Pancreas (tissue), 10 donors: ENCODE data around the gene SPIRE1. TPM values are rescaled to one million over a fixed set of nuclear protein-coding genes. Genes with fewer than 3 reads are reported as not detected.

Source experiments
- ATAC-seq, 4 donors: fragments of 200-7000 bp; cut with Tn5 transposase; one replicate each; pipeline versions ENCODE4 v1.8.0 to v1.9.1; 2020; ENCODE audit warnings: mild to moderate bottlenecking in 4 of 4, moderate library complexity in 4 of 4
- DNase-seq, 6 donors: peaks; one replicate each; pipeline ENCODE4 v3.0.0-alpha.2; 2020
- FAIRE-seq: peaks from 2 replicates; lab custom pipeline; 2012; peaks lifted over from hg19 to GRCh38; lab: Jason Lieb, UNC
- H3K27ac ChIP-seq, 4 donors: fragments of 200-600 bp; sonication (generic); 1 replicate in 3 of 4; 2 replicates in 1 of 4; pipeline versions ENCODE4 v1.5.0 to v1.8.0; 2020
- H3K27me3 ChIP-seq, 4 donors: fragments of 200-600 bp; one replicate each; pipeline ENCODE4 v1.8.0; 2021
- H3K36me3 ChIP-seq, 3 donors: fragments of 200-600 bp; sonication (generic) in 1 of 3; one replicate each; pipeline versions ENCODE4 v1.5.0 to v1.8.0; 2020 to 2021
- H3K4me1 ChIP-seq, 3 donors: fragments of 200-600 bp; one replicate each; pipeline ENCODE4 v1.8.0; 2021
- H3K4me3 ChIP-seq, 4 donors: fragments of 200-600 bp; sonication (generic) in 2 of 4; one replicate each; pipeline versions ENCODE4 v1.5.0 to v1.8.0; 2020 to 2021
- H3K9me3 ChIP-seq, 4 donors: fragments of 200-600 bp; one replicate each; pipeline ENCODE4 v1.8.0; 2021
- WGBS, 2 donors: extraction: QIAGEN DNeasy Blood & Tissue Kit; methylation state at CpG; one replicate each; pipeline ENCODE4 v1.1.7; 2013; 5-methylcytosine and 5-hydroxymethylcytosine counted together
- intact Hi-C, 3 donors: fragments of 100-400 bp; cut with DNase I; formaldehyde crosslinking; loops; one replicate each; pipeline versions ENCODE4 v1.11.1 to v1.14.2; 2022
- polyA plus RNA-seq, 2 donors: library from polyadenylated mRNA; stranded (reverse); fragments of 200-250 nt; gene quantifications; one replicate each; pipeline ENCODE4 v1.2.3, GENCODE V29; 2013
- total RNA-seq, 6 donors: library from RNA; stranded (reverse); fragmentation: NEBNext Ultra II Directional in 4 of 6; extraction: Animal tissue kit (Norgen Biotek cat#: 25700) in 4 of 6; gene quantifications; one replicate each; pipeline versions ENCODE4 v1.2.1 to v1.2.4, GENCODE V29; 2021 to 2023
- TF ChIP-seq, protein P1 (sequence below), 4 donors: fragments of 200-600 bp; sonication (generic) in 3 of 4; IDR thresholded peaks; one replicate each; pipeline versions ENCODE4 v1.5.0 to v1.8.0; 2021; ENCODE audit warnings: antibody characterized with exemption in 4 of 4
- donor health status: healthy with polysubstance abuse.
- donor health status: DM: no; HTN: no; CAD: no; lungs with moderate emphysema.
- donor health status: DM: no; HTN: no; CAD: no.
- donor health status: control.
- donor health status: control.
- donor health status: Bipolar disorder and iron deficiency.
- donor health status: DM: yes; HTN: yes; CAD: no.
- donor health status: DM: no; HTN: no; CAD: no.
- donor health status: DM: no; HTN: no; CAD: no.
- donor health status: DM: yes; HTN: yes; CAD: no.

Gene SPIRE1
- total and polyA plus RNA-seq, 8 donors = 2.9 to 17.6 (median 10.0) TPM

- ATAC-seq (no peak), DNase-seq (no peak), FAIRE-seq (no peak)
- TF ChIP-seq, protein P1, sequence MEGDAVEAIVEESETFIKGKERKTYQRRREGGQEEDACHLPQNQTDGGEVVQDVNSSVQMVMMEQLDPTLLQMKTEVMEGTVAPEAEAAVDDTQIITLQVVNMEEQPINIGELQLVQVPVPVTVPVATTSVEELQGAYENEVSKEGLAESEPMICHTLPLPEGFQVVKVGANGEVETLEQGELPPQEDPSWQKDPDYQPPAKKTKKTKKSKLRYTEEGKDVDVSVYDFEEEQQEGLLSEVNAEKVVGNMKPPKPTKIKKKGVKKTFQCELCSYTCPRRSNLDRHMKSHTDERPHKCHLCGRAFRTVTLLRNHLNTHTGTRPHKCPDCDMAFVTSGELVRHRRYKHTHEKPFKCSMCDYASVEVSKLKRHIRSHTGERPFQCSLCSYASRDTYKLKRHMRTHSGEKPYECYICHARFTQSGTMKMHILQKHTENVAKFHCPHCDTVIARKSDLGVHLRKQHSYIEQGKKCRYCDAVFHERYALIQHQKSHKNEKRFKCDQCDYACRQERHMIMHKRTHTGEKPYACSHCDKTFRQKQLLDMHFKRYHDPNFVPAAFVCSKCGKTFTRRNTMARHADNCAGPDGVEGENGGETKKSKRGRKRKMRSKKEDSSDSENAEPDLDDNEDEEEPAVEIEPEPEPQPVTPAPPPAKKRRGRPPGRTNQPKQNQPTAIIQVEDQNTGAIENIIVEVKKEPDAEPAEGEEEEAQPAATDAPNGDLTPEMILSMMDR (IDR thresholded peaks at IDR 0.05) = no peak
- Histone ChIP-seq H3K4me1 (no peaks in the 10 kb centered on the region), H3K4me3 (no peak overlapping the region), H3K27me3 (no peaks in the 10 kb centered on the region), H3K27ac (no peak overlapping the region), H3K36me3 (peaks cover 0 to under 1% (median 0%) of the 10 kb centered on the region in 3 donors), H3K9me3 (no peaks in the 10 kb centered on the region)
- intact Hi-C loops = no loop called here
- WGBS, 2 donors = 83 to 90% methylated on average over 4 of the region's 4 CpGs
These were observed 189.5 kb downstream of the SPIRE1 start for GRCh38 chr18:12468445-12468844.

GRCh38 chr18:12464731-12465130, 193.2 kb downstream of the SPIRE1 start:
- FAIRE-seq (no peak), ATAC-seq (no peak), DNase-seq (no peak)
- Histone ChIP-seq H3K27ac (no peak overlapping the region), H3K36me3 (peaks cover 0 to 10% (median 0%) of the 10 kb centered on the region in 3 donors), H3K27me3 (no peaks in the 10 kb centered on the region), H3K4me1 (no peaks in the 10 kb centered on the region), H3K4me3 (no peak overlapping the region), H3K9me3 (no peaks in the 10 kb centered on the region)
- TF ChIP-seq, protein P1 (IDR thresholded peaks at IDR 0.05) = no peak
- intact Hi-C loops = no loop called here
- 88 to 91% methylated on average over 9 of the region's 9 CpGs for WGBS, 2 donors

DNA sequence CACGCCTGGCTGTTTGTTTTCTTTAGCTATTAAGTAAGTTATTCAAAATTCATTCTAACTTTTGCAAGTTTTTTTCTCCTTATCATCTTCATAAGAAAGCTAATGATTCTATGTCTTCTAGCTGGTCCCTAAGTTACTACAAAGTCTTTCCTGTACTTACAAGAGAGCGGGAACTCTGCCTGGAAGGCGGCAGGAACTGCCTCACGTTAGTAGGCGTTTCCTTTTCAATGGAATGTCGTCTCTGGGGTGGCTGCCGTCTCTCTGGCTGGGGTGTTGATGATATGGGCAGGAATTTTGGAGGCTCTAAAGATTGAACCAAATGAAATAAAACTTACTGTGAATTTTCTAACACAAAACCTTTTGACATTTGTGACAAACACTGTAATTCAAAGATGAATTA, 194.7 kb downstream of the SPIRE1 start:
- H3K4me1 ChIP-seq = no peaks in the 10 kb centered on the region
- peaks cover 0 to 10% (median 0%) of the 10 kb centered on the region in 3 donors for H3K36me3 ChIP-seq
- H3K9me3 ChIP-seq = no peaks in the 10 kb centered on the region
- H3K27ac ChIP-seq = no peak overlapping the region
- TF ChIP-seq, protein P1 (IDR thresholded peaks at IDR 0.05) = no peak
- no peaks in the 10 kb centered on the region for H3K27me3 ChIP-seq
- ATAC-seq (no peak), DNase-seq (no peak), FAIRE-seq (no peak)
- intact Hi-C loops = no loop called here
- no peak overlapping the region for H3K4me3 ChIP-seq
- WGBS, 2 donors = 89 to 90% methylated on average over 7 of the region's 7 CpGs

DNA sequence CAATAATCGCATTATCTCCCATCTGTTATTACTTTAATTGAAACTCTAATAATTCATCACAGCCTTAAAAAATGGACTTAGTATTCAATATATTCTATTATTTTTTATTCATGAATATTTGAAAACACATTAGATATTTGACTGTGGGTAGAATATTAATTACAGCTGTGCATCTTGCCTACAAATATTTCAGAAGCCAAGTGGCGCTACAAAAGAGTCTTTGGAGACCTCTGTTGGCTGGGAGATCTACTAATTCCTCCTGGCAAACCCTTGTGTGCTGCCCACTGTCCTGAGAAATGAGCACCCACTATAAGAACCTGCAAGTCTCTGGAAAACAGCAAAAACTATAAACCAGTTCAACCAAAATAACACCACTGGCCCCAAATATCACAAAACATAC, 195.7 kb downstream of the SPIRE1 start:
- no peak for FAIRE-seq
- Histone ChIP-seq H3K4me3 (no peak overlapping the region), H3K36me3 (peaks cover 0 to 10% (median 0%) of the 10 kb centered on the region in 3 donors), H3K27ac (no peak overlapping the region), H3K27me3 (no peaks in the 10 kb centered on the region), H3K4me1 (no peaks in the 10 kb centered on the region), H3K9me3 (no peaks in the 10 kb centered on the region)
- ATAC-seq = no peak
- DNase-seq = no peak
- TF ChIP-seq, protein P1 (IDR thresholded peaks at IDR 0.05) = no peak
- WGBS, 2 donors = 92 to 98% methylated on average over 2 of the region's 2 CpGs
- intact Hi-C loops = no loop called here

DNA sequence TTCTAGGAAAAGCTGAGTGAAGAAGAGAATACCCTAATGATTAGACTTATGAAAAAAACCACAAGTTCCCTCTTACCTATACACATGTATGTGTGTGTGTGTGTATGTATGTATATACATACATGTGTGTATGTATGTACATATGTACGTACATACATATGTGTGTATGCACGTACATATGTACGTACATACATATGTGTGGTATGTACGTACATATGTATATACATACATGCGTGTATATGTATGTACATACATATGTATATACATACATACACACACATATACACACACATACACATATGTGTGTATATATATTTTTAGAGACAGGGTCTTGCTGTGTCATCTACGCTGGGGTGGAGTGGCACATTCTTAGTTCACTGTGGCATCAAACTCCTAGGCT, 196.6 kb downstream of the SPIRE1 start:
- WGBS, 2 donors = 69 to 86% methylated on average over 6 of the region's 6 CpGs
- DNase-seq = no peak
- Histone ChIP-seq H3K4me1 (no peaks in the 10 kb centered on the region), H3K27me3 (no peaks in the 10 kb centered on the region), H3K9me3 (no peaks in the 10 kb centered on the region), H3K4me3 (no peak overlapping the region), H3K27ac (no peak overlapping the region), H3K36me3 (peaks cover 0 to 10% (median 0%) of the 10 kb centered on the region in 3 donors)
- TF ChIP-seq, protein P1 (IDR thresholded peaks at IDR 0.05) = no peak
- no peak for ATAC-seq
- intact Hi-C loops = no loop called here
- FAIRE-seq = no peak
